Esophagus (tissue), 2 donors: ENCODE results near the gene CD320. TPM values are rescaled to one million over a fixed set of nuclear protein-coding genes. Genes with fewer than 3 reads are reported as not detected.
"Not testable (repeated sequence)": the region's sequence is repeated elsewhere in the genome, so short reads cannot be mapped to it uniquely, and the experiment has no call there.

ENCODE experiments used
- H3K27ac ChIP-seq, 2 donors: one replicate each; pipeline ENCODE4 v1.5.1; 2013; ENCODE audit warnings: low read depth in 2 of 2, mild to moderate bottlenecking in 2 of 2, inconsistent platforms in 1 of 2, low read length in 1 of 2, moderate library complexity in 1 of 2
- H3K27me3 ChIP-seq, 2 donors: one replicate each; pipeline ENCODE4 v1.6.1; 2013; ENCODE audit warnings: low read length in 2 of 2, control low read depth in 1 of 2, mild to moderate bottlenecking in 1 of 2; ENCODE audit not compliant: insufficient read depth in 2 of 2, control insufficient read depth in 1 of 2
- H3K36me3 ChIP-seq, 2 donors: one replicate each; pipeline ENCODE4 v1.6.1; 2013; ENCODE audit warnings: low read length in 1 of 2; ENCODE audit not compliant: control insufficient read depth in 2 of 2, insufficient read depth in 2 of 2
- H3K4me1 ChIP-seq, 2 donors: one replicate each; pipeline ENCODE4 v1.6.1; 2013; ENCODE audit warnings: low read length in 1 of 2; ENCODE audit not compliant: control insufficient read depth in 2 of 2, insufficient read depth in 2 of 2
- H3K4me3 ChIP-seq, 2 donors: one replicate each; pipeline ENCODE4 v1.5.1; 2013; ENCODE audit warnings: low read length in 2 of 2, mild to moderate bottlenecking in 2 of 2, low read depth in 1 of 2, moderate library complexity in 1 of 2
- H3K9me3 ChIP-seq, 2 donors: one replicate each; pipeline ENCODE4 v1.6.1; 2013; ENCODE audit warnings: mild to moderate bottlenecking in 2 of 2, low read depth in 1 of 2, low read length in 1 of 2, moderate library complexity in 1 of 2; ENCODE audit not compliant: control insufficient read depth in 2 of 2, insufficient read depth in 1 of 2
- WGBS, 2 donors: extraction: QIAGEN DNeasy Blood & Tissue Kit; methylation state at CpG; one replicate each; pipeline ENCODE4 v1.1.7; 2013; 5-methylcytosine and 5-hydroxymethylcytosine counted together
- polyA plus RNA-seq, 2 donors: library from polyadenylated mRNA; stranded (reverse); fragments of 200-250 nt; gene quantifications; one replicate each; pipeline ENCODE4 v1.2.3, GENCODE V29; 2013
- donor health status: healthy with polysubstance abuse.
- donor health status: Bipolar disorder and iron deficiency.

CD320 gene
- 10 to 100 TPM in 1 of 2 donors, 1 to 10 TPM in 1; 9.4 to 17.9 TPM for polyA plus RNA-seq

- no peaks in the 10 kb centered on the region for H3K27me3 ChIP-seq
- H3K4me1 ChIP-seq: peaks cover 0 to 14% of the 10 kb centered on the region in 2 donors
- H3K4me3 ChIP-seq: peak within 1 kb of the TSS; percentile 55 to 69
- H3K27ac ChIP-seq: peak within 1 kb of the TSS; percentile 56 to 66
- H3K9me3 ChIP-seq: peaks cover 0 to 5% of the 10 kb centered on the region in 2 donors
- peaks cover 0 to 18% of the 10 kb centered on the region in 2 donors for H3K36me3 ChIP-seq
- 1% methylated on average over 62 to 63 of the region's 63 CpGs for WGBS, 2 donors
Observed at GRCh38 chr19:8307965-8308866, at the start of gene CD320. Gene CD320 (minus strand): TSS chr19:8308358. CDS start chr19:8308290, 68 bp downstream.

- 65 to 74% methylated on average over 4 of the region's 4 CpGs for WGBS, 2 donors
- Histone ChIP-seq H3K4me1 (no peaks in the 10 kb centered on the region), H3K4me3 (no peak overlapping the region), H3K9me3 (peaks cover 0 to 3% of the 10 kb centered on the region in 2 donors), H3K27ac (no peak overlapping the region), H3K27me3 (no peaks in the 10 kb centered on the region), H3K36me3 (no peaks in the 10 kb centered on the region)
Observed at GRCh38 chr19:8357007-8357521, 48.9 kb upstream of the CD320 start.

GRCh38 chr19:8355631-8356402 is 47.7 kb upstream of the CD320 start:
- Histone ChIP-seq H3K36me3 (no peaks in the 10 kb centered on the region), H3K4me1 (no peaks in the 10 kb centered on the region), H3K9me3 (peaks cover 0 to 3% of the 10 kb centered on the region in 2 donors), H3K4me3 (no peak overlapping the region), H3K27me3 (no peaks in the 10 kb centered on the region), H3K27ac (no peak overlapping the region)
- WGBS, 2 donors: 68 to 69% methylated on average over 6 of the region's 6 CpGs

- not testable (repeated sequence) for H3K36me3 ChIP-seq, H3K9me3 ChIP-seq, H3K27me3 ChIP-seq, H3K4me3 ChIP-seq, H3K4me1 ChIP-seq, H3K27ac ChIP-seq
- 41 to 43% methylated on average over 5 of the region's 5 CpGs for WGBS, 2 donors
Observed at GRCh38 chr19:8352845-8353244, 44.7 kb upstream of the CD320 start.

GRCh38 chr19:8352134-8352827 is 44.1 kb upstream of the CD320 start:
- H3K9me3 ChIP-seq: peaks cover 0 to 3% of the 10 kb centered on the region in 2 donors
- no peak overlapping the region for H3K27ac ChIP-seq
- no peak overlapping the region for H3K4me3 ChIP-seq
- H3K4me1 ChIP-seq: no peaks in the 10 kb centered on the region
- no peaks in the 10 kb centered on the region for H3K27me3 ChIP-seq
- H3K36me3 ChIP-seq: no peaks in the 10 kb centered on the region
- 25 to 38% methylated on average over 10 of the region's 10 CpGs for WGBS, 2 donors

GRCh38 chr19:8349629-8350372 is 41.6 kb upstream of the CD320 start:
- not testable (repeated sequence) for H3K4me1 ChIP-seq, H3K36me3 ChIP-seq, H3K4me3 ChIP-seq, H3K9me3 ChIP-seq, H3K27ac ChIP-seq, H3K27me3 ChIP-seq
- WGBS, 2 donors: 70 to 71% methylated on average over 8 of the region's 8 CpGs

GRCh38 chr19:8343483-8343844 is 35.3 kb upstream of the CD320 start:
- peaks cover 0 to 4% of the 10 kb centered on the region in 2 donors for H3K27me3 ChIP-seq
- H3K9me3 ChIP-seq: no peaks in the 10 kb centered on the region
- no peak overlapping the region for H3K27ac ChIP-seq
- H3K36me3 ChIP-seq: no peaks in the 10 kb centered on the region
- 38 to 40% methylated on average over 11 of the region's 11 CpGs for WGBS, 2 donors
- H3K4me3 ChIP-seq: peak overlapping the region; percentile 38 to 61
- peaks cover 0 to 10% of the 10 kb centered on the region in 2 donors for H3K4me1 ChIP-seq

- peaks cover 0 to 4% of the 10 kb centered on the region in 2 donors for H3K27me3 ChIP-seq
- H3K9me3 ChIP-seq: no peaks in the 10 kb centered on the region
- peak within 1 kb of the TSS; percentile 38 to 61 for H3K4me3 ChIP-seq
- peak within 1 kb of the TSS; percentile 67 to 75 for H3K27ac ChIP-seq
- no peaks in the 10 kb centered on the region for H3K36me3 ChIP-seq
- 4 to 5% methylated on average over 59 to 65 of the region's 65 CpGs for whole genome bisulfite sequencing, 2 donors
- H3K4me1 ChIP-seq: peaks cover 0 to 10% of the 10 kb centered on the region in 2 donors
Observed at GRCh38 chr19:8342684-8343482, 34.7 kb upstream of the CD320 start, which contains the start of gene KANK3. Gene KANK3 (minus strand): TSS chr19:8343262. CDS start chr19:8337828, 5,434 bp downstream.
